Karpas-422 (cell line): Measurements from ENCODE around the gene APOL1. TPM values are rescaled to one million over a fixed set of nuclear protein-coding genes. Genes with fewer than 3 reads are reported as not detected.

Experiments used
- DNase-seq: peaks from one replicate; pipeline ENCODE4 v3.0.0-alpha.2; 2015
- H2AFZ ChIP-seq: fragments of 200-600 bp; sonication (generic); 2 replicates; pipeline ENCODE4 v1.6.1; 2014; ENCODE audit warnings: antibody characterized with exemption, low read length, mixed read lengths
- H3K27ac ChIP-seq: fragments of 200-600 bp; sonication (generic); 2 replicates; pipeline ENCODE4 v1.5.1; 2014; ENCODE audit warnings: mild to moderate bottlenecking, low read length, moderate library complexity
- H3K27me3 ChIP-seq: fragments of 200-600 bp; sonication (generic); 2 replicates; pipeline ENCODE4 v1.6.1; 2014; ENCODE audit warnings: low read length, mixed read lengths
- H3K36me3 ChIP-seq: fragments of 200-600 bp; sonication (generic); 2 replicates; pipeline ENCODE4 v1.6.1; 2014; ENCODE audit warnings: low read length, mixed read lengths; ENCODE audit not compliant: insufficient read depth
- H3K4me1 ChIP-seq: fragments of 200-600 bp; sonication (generic); 2 replicates; pipeline ENCODE4 v1.6.1; 2014; ENCODE audit warnings: mild to moderate bottlenecking, low read length, mixed read lengths
- H3K4me2 ChIP-seq: fragments of 200-600 bp; sonication (generic); 2 replicates; pipeline ENCODE4 v1.6.1; 2014; ENCODE audit warnings: low read length, low read depth, mild to moderate bottlenecking; ENCODE audit not compliant: poor library complexity, severe bottlenecking
- H3K4me3 ChIP-seq: fragments of 200-600 bp; sonication (generic); 2 replicates; pipeline ENCODE4 v1.5.1; 2014; ENCODE audit warnings: mild to moderate bottlenecking, antibody characterized with exemption, low read length, mixed read lengths
- H3K79me2 ChIP-seq: fragments of 200-600 bp; sonication (generic); 2 replicates; pipeline ENCODE4 v1.6.1; 2014; ENCODE audit warnings: mild to moderate bottlenecking, low read length, mixed read lengths
- H3K9ac ChIP-seq: fragments of 200-600 bp; sonication (generic); 2 replicates; pipeline ENCODE4 v1.6.0; 2014; ENCODE audit warnings: low read length
- H3K9me2 ChIP-seq: fragments of 200-600 bp; sonication (generic), shearing (Covaris generic); replicated peaks from 2 replicates; pipeline ENCODE4 v1.6.0; 2014; ENCODE audit warnings: mild to moderate bottlenecking, low read length, moderate library complexity; ENCODE audit not compliant: insufficient read depth
- H3K9me3 ChIP-seq: fragments of 300-700, 200-600 bp; sonication (generic); 2 replicates; pipeline ENCODE4 v1.6.1; 2014; ENCODE audit warnings: low read length, mixed read lengths
- H4K20me1 ChIP-seq: fragments of 200-600 bp; sonication (generic); 2 replicates; pipeline ENCODE4 v1.6.1; 2014; ENCODE audit warnings: mild to moderate bottlenecking, antibody characterized with exemption, low read length, low read depth; ENCODE audit not compliant: insufficient read depth
- total RNA-seq: library from RNA; depleted of rRNA; stranded (reverse); fragments of >200 nt; shearing (Covaris generic); gene quantifications from 2 replicates; pipeline ENCODE4 v1.2.3, GENCODE V29; 2014; ENCODE audit warnings: low replicate concordance

The APOL1 gene
- total RNA-seq, 1 experiment from 2014 or later: not detected

DNA sequence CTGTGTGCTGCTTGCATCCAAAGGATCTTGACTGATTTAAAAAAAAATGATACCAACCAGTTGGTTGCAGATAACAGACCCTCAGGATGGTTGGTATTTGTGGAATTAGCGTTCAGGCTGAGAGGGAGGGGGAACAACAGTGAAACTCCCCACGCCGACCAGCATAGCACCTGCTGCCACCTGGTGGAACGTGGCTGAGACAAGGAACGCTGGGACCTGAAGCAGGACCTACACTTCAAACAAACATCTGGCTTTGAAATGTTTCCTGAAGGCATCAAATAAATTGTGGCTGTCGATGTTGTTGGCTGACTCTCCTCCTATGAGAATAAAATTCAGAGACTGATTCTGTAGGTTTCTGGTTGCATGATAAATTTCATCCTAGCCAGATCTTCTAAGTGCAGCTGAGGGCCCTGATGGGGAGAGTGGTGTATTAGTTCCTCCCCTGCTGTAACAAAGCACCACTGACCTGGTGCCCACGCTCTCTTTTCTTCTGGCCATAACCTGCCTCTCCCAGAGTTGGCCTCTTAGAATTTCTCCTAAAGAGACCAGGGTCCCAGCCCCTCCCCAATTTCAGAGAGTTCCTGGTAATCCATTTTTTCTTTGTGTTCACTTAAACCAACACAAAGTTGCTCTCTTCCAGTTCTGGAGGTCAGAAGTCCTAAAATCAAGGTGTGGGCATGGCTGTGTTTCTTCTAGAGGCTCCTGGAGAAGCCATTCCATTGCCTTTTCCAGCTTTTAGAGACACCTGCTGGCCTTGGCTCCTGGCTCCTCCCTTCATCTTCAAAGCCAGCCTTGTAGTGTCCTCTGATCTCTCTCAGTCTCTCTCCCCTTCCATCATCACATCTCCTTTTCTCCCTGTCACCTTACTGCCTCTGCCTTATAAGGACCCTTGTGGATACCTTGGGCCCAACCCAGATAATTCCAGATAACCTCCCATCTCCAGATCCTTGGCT lies 30.9 kb upstream of the APOL1 start:
- Histone ChIP-seq H3K79me2 (no peaks in the 10 kb centered on the region), H3K9me2 (no peaks in the 10 kb centered on the region), H3K4me3 (no peak overlapping the region), H3K4me2 (no peak overlapping the region), H3K9me3 (no peaks in the 10 kb centered on the region), H3K4me1 (peaks cover 7% of the 10 kb centered on the region), H3K27me3 (no peaks in the 10 kb centered on the region), H4K20me1 (no peaks in the 10 kb centered on the region), H3K9ac (no peak overlapping the region), H3K36me3 (no peaks in the 10 kb centered on the region), H3K27ac (no peak overlapping the region), H2AFZ (no peak overlapping the region)
- peak; percentile 70 for DNase-seq

DNA sequence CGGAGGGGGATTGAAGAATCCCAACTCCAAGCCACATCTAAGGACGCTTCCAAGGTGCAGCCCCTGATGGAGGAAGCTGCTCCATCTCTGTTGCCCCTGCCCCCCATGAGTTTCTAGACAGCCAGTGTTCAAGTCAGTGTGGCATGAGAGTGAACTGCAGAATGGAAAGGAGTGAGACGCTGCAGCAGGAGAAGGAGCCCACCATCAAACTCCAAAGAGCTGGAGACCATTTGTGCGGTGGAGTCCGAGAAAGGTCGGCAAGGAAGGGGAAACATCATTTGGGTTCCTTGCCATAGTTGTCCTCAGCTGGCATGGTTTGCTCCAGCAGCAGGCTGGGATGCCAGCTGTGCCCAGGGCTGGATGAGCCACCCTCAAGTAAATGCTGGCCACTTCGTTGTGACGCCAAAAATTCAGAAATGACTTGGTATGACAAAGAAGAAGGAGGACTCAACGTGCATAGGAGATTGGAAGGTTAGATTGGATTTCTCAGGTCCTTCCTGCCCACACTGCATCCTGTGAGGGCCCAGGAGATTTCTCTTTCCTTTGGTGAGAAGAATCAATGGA lies 30.0 kb upstream of the APOL1 start:
- Histone ChIP-seq H3K9ac (no peak overlapping the region), H3K4me3 (no peak overlapping the region), H3K36me3 (no peaks in the 10 kb centered on the region), H3K4me2 (no peak overlapping the region), H3K9me2 (no peaks in the 10 kb centered on the region), H4K20me1 (no peaks in the 10 kb centered on the region), H3K79me2 (no peaks in the 10 kb centered on the region), H3K4me1 (peaks cover 7% of the 10 kb centered on the region), H3K9me3 (no peaks in the 10 kb centered on the region), H3K27ac (no peak overlapping the region), H2AFZ (no peak overlapping the region), H3K27me3 (no peaks in the 10 kb centered on the region)
- no peak for DNase-seq

DNA sequence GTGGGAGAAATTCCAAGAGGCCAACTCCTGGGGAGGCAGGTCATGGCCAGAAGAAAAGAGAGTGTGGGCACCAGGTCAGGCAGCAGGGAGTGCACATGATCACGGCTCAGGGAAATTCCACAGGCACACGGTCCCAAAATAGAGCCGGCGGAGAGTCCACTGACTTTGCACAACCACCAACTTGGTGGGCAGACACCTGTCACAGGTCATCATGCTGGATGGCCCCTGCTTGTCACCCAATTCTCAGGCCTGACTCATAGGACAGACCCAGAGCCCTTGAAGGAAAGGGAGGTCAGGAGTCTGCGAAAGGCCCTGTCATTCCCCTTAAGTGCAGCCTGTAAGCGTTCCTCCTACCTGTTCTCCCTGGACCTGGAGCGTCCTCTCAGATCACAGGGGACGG lies 29.4 kb upstream of the APOL1 start:
- H2AFZ ChIP-seq: no peak overlapping the region
- no peaks in the 10 kb centered on the region for H3K9me3 ChIP-seq
- H3K9me2 ChIP-seq: no peaks in the 10 kb centered on the region
- H3K4me3 ChIP-seq: no peak overlapping the region
- no peaks in the 10 kb centered on the region for H3K79me2 ChIP-seq
- no peaks in the 10 kb centered on the region for H4K20me1 ChIP-seq
- no peak overlapping the region for H3K27ac ChIP-seq
- H3K4me1 ChIP-seq: peaks cover 5% of the 10 kb centered on the region
- H3K27me3 ChIP-seq: no peaks in the 10 kb centered on the region
- H3K9ac ChIP-seq: no peak overlapping the region
- DNase-seq: no peak
- no peak overlapping the region for H3K4me2 ChIP-seq
- H3K36me3 ChIP-seq: no peaks in the 10 kb centered on the region

DNA sequence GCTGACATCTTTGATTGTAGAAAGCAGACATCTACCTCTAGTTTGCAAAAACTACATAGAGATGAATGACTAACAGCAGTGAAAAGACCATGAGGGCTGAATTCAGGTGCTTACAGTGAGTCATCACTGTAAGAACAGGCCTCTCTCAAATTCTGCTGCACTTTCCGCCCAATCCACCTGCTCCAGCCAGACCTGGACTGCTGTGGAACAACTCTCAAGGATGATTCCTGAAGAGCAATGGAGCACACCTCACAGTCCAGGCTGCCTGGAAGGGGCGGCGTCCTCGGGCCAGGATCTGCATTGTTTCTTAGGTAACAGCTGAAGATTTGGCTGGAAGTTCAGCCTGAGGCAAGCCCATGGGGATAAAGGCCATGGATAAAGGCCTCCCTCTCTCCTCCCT lies 28.7 kb upstream of the APOL1 start:
- DNase-seq: no peak
- Histone ChIP-seq H2AFZ (no peak overlapping the region), H3K36me3 (no peaks in the 10 kb centered on the region), H3K79me2 (no peaks in the 10 kb centered on the region), H3K27ac (no peak overlapping the region), H3K4me1 (no peaks in the 10 kb centered on the region), H3K9ac (no peak overlapping the region), H3K4me3 (no peak overlapping the region), H3K27me3 (no peaks in the 10 kb centered on the region), H3K4me2 (no peak overlapping the region), H3K9me2 (no peaks in the 10 kb centered on the region), H4K20me1 (no peaks in the 10 kb centered on the region), H3K9me3 (no peaks in the 10 kb centered on the region)

DNA sequence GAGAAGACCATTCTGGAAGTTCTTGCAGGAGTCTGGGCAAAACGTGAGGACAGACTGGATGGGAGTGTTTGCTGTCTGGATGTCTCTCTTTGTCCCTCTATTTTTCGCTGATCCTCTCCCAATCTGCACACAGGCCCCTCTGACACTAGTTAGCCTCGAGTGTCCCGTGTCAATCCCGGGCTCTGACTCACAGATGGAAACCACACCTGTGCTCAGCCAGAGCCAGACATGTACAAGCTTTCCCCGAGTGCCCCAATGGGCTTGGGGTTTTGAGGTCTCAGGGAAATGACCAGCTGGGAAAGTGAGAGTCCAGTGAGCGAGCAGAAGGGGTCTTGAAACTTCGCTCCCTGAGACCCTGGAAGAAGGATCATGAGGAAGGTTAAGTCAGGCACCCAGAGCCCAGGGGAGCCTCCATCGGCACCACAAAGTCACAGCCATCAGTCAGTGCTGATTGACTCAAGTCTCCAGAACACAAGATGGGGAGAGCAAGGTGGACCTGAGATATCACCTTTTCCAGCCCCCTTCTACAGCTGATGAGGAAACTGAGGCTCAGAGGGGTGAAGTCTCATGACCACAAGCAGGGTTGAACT lies 27.5 kb upstream of the APOL1 start:
- H3K4me2 ChIP-seq: no peak overlapping the region
- no peak for DNase-seq

DNA sequence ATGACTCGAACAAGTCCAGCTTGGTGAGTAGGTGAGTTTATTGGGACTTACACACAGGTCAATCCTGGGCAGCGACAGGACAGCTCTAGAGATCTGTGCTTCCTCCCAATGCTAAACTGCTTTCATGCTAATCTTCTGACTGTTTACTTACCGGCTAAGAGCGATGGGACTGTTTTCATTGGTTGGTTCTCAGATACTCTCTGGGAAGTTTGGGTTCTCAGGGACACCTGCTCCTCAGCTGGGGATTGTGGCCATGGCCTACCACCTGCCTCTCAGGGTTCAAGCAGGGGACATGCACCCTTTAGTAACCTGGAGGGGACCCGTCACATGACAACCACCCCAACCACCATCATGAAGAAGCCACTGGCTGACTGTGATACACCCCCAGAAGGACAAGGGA lies 26.7 kb upstream of the APOL1 start:
- no peaks in the 10 kb centered on the region for H3K79me2 ChIP-seq
- DNase-seq: no peak
- H3K27me3 ChIP-seq: no peaks in the 10 kb centered on the region
- H3K4me3 ChIP-seq: no peak overlapping the region
- H3K9me2 ChIP-seq: no peaks in the 10 kb centered on the region
- H3K9ac ChIP-seq: no peak overlapping the region
- no peak overlapping the region for H2AFZ ChIP-seq
- no peaks in the 10 kb centered on the region for H3K9me3 ChIP-seq
- H3K36me3 ChIP-seq: no peaks in the 10 kb centered on the region
- no peak overlapping the region for H3K27ac ChIP-seq
- no peaks in the 10 kb centered on the region for H3K4me1 ChIP-seq
- no peaks in the 10 kb centered on the region for H4K20me1 ChIP-seq
- no peak overlapping the region for H3K4me2 ChIP-seq

More for the DNA sequence above, 27.5 kb upstream of the APOL1 start:
- Histone ChIP-seq H3K27me3 (no peaks in the 10 kb centered on the region), H3K9ac (no peak overlapping the region), H3K4me1 (no peaks in the 10 kb centered on the region), H3K27ac (no peak overlapping the region), H3K36me3 (no peaks in the 10 kb centered on the region), H3K9me2 (no peaks in the 10 kb centered on the region), H2AFZ (no peak overlapping the region), H3K4me3 (no peak overlapping the region), H4K20me1 (no peaks in the 10 kb centered on the region), H3K9me3 (no peaks in the 10 kb centered on the region), H3K79me2 (no peaks in the 10 kb centered on the region)

DNA sequence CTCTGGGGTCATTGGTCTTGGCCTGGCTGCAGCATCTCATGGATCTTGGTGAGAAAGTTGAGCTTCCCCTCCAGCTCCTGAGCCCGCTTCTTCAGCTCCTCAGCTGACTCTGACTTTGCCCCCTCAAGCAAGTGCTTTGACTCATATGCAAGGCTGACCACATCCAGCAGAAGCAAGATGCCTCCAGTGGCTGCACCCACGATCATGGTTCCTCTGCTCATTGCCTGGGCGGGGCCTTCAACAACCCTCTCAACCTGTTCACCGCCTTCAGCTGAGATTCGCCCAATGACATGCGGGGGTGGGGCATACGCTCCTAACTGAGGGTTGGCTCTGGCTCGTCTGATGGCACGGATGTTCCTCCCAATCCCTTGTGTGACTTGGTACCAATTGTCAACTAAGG lies 25.5 kb upstream of the APOL1 start:
- Histone ChIP-seq H3K4me1 (no peaks in the 10 kb centered on the region), H3K9me3 (no peaks in the 10 kb centered on the region), H3K36me3 (no peaks in the 10 kb centered on the region), H3K4me3 (no peak overlapping the region), H3K27me3 (no peaks in the 10 kb centered on the region), H3K27ac (no peak overlapping the region), H3K9ac (no peak overlapping the region), H3K9me2 (no peaks in the 10 kb centered on the region), H3K4me2 (no peak overlapping the region), H3K79me2 (no peaks in the 10 kb centered on the region), H2AFZ (no peak overlapping the region), H4K20me1 (no peaks in the 10 kb centered on the region)
- DNase-seq: no peak

DNA sequence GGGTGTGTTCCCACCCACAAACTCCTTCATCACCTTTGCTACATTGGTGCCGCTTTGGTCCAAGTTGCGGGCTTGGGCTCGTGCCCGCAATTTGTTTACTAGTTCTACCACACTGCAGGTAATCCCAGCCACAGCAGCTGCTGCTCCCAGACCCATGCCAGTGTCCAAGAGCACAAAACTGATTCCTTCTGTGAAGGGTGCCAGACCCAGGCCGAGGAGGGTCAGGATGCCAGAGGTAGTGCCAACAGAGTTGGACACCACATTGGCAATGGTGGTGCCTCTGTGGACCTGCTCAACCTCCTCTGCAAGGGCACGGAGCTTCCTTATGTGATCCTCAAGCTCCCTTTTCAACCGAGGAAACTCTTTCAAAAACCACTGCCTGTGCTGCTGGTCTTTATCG lies 25.1 kb upstream of the APOL1 start:
- no peaks in the 10 kb centered on the region for H3K9me2 ChIP-seq
- no peak overlapping the region for H3K9ac ChIP-seq
- H4K20me1 ChIP-seq: no peaks in the 10 kb centered on the region
- H3K9me3 ChIP-seq: no peaks in the 10 kb centered on the region
- no peaks in the 10 kb centered on the region for H3K4me1 ChIP-seq
- H3K4me3 ChIP-seq: no peak overlapping the region
- H3K4me2 ChIP-seq: no peak overlapping the region
- no peaks in the 10 kb centered on the region for H3K36me3 ChIP-seq
- H3K79me2 ChIP-seq: no peaks in the 10 kb centered on the region
- no peak overlapping the region for H2AFZ ChIP-seq
- no peak for DNase-seq
- no peaks in the 10 kb centered on the region for H3K27me3 ChIP-seq
- no peak overlapping the region for H3K27ac ChIP-seq
